ENCODE data around the gene SCN4A. TPM values are rescaled to one million over a fixed set of nuclear protein-coding genes. Genes with fewer than 3 reads are reported as not detected.
"Not testable (repeated sequence)": the region's sequence is repeated elsewhere in the genome, so short reads cannot be mapped to it uniquely, and the experiment has no call there.

Gene SCN4A
- total RNA-seq, 6 donors from 2014 or later, result under 0.01 to 0.44 (median 0.20) TPM; not detected in 3

DNA sequence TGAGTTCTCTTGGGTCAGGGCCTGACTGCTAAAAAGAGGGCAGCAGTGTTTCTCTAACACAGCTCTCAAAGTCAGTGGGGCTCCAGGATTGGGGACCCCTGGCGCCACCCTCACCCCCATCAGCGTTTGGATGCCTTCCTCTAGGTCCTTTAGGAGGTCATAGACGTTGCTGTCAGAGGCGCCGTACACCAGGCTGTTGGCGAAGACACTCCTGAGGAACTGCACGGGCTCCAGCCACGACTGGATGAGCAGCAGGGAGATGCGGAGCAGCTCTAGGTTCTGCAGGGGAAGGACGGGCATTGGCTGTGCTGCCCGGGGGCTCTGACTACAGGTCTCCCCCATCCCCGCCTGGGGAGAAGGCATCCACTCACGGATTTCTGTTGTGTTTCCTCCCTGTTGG, 55.1 kb downstream of the SCN4A start:
- DNase-seq, result no peak
- Histone ChIP-seq H3K4me3 (no peak overlapping the region), H3K9me3 (no peaks in the 10 kb centered on the region), H3K36me3 (no peaks in the 10 kb centered on the region), H3K27ac (no peak overlapping the region), H3K27me3 (no peaks in the 10 kb centered on the region), H3K4me1 (no peaks in the 10 kb centered on the region)
- TF ChIP-seq CTCF (IDR thresholded peaks at IDR 0.05) (no peak), EP300 (IDR thresholded peaks at IDR 0.05) (no peak), POLR2A (IDR thresholded peaks at IDR 0.05) (no peak), POLR2AphosphoS5 (IDR thresholded peaks at IDR 0.05) (no peak)
- no peak for ATAC-seq (ENCODE audit: low FRiP score in 2 of 2)
- 81 to 85% methylated on average over 10 to 13 of the region's 13 CpGs for WGBS, 2 donors

GRCh38 chr17:63917206-63917605, 55.5 kb downstream of the SCN4A start:
- H3K9me3 ChIP-seq; H3K36me3 ChIP-seq; H3K27ac ChIP-seq; DNase-seq; H3K27me3 ChIP-seq; H3K4me3 ChIP-seq; ATAC-seq (ENCODE audit: low FRiP score in 2 of 2); H3K4me1 ChIP-seq: not testable (repeated sequence)
- 84 to 100% methylated on average over 2 to 9 of the region's 11 CpGs for WGBS, 2 donors

GRCh38 chr17:63916566-63917185, 56.0 kb downstream of the SCN4A start:
- H3K36me3 ChIP-seq, result no peaks in the 10 kb centered on the region
- TF ChIP-seq EP300 (IDR thresholded peaks at IDR 0.05) (no peak), CTCF (IDR thresholded peaks at IDR 0.05) (no peak), POLR2AphosphoS5 (IDR thresholded peaks at IDR 0.05) (no peak), POLR2A (IDR thresholded peaks at IDR 0.05) (no peak)
- no peaks in the 10 kb centered on the region for H3K27me3 ChIP-seq
- no peaks in the 10 kb centered on the region for H3K9me3 ChIP-seq
- 82 to 87% methylated on average over 12 of the region's 12 CpGs for WGBS, 2 donors
- H3K27ac ChIP-seq, result no peak overlapping the region
- H3K4me1 ChIP-seq, result no peaks in the 10 kb centered on the region
- ATAC-seq (ENCODE audit: low FRiP score in 2 of 2), result no peak
- no peak for DNase-seq
- H3K4me3 ChIP-seq, result no peak overlapping the region

DNA sequence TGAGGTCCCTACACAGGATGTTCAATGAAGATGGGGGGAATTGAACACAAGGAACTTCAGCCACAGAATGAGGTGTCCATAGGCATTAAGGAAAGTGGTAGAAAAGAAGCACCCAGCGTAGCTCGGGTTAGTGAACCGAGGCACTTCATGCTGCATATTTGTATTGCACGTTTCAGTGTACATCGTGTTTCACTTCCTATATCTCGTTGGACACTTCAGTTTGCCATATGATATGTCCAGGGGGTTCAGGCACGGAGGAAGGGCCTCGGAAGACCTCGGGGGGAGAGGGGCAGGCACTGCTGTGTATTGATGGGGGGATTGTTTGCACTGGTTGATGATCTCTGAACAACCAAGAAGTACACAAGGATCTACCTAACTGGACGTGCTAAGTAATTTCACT, 57.0 kb downstream of the SCN4A start:
- not testable (repeated sequence) for H3K4me1 ChIP-seq; H3K36me3 ChIP-seq; DNase-seq; H3K9me3 ChIP-seq; H3K27ac ChIP-seq; ATAC-seq (ENCODE audit: low FRiP score in 2 of 2); H3K27me3 ChIP-seq; H3K4me3 ChIP-seq
- 62 to 80% methylated on average over 10 of the region's 10 CpGs for WGBS, 2 donors

DNA sequence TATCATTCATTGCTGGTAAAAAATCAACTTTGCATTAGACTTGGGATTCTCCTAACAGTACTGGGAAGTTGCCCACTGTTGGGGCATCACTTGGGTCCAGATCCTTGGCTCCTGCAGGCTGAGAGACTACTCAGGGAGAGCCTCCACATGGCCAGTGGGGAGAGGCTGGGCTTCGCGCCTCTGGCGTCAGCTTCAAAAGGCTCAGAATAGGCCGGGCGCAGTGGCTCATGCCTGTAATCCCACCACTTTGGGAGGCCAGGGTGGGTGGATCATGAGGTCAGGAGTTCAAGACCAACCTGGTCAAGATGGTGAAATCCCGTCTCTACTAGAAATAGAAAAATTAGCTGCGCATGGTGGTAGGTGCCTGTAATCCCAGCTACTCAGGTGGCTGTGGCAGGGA, 58.2 kb downstream of the SCN4A start:
- ATAC-seq (ENCODE audit: low FRiP score in 2 of 2), result no peak

More for the DNA sequence above, 58.2 kb downstream of the SCN4A start:
- no peaks in the 10 kb centered on the region for H3K9me3 ChIP-seq
- no peaks in the 10 kb centered on the region for H3K36me3 ChIP-seq
- no peak overlapping the region for H3K4me3 ChIP-seq
- 95 to 96% methylated on average over 4 to 7 of the region's 7 CpGs for WGBS, 2 donors
- no peak overlapping the region for H3K27ac ChIP-seq
- DNase-seq, result no peak
- no peak for TF ChIP-seq EP300 (IDR thresholded peaks at IDR 0.05)
- TF ChIP-seq POLR2AphosphoS5 (IDR thresholded peaks at IDR 0.05), result no peak
- no peak for TF ChIP-seq CTCF (IDR thresholded peaks at IDR 0.05)
- no peak for TF ChIP-seq POLR2A (IDR thresholded peaks at IDR 0.05)
- H3K27me3 ChIP-seq, result no peaks in the 10 kb centered on the region
- no peaks in the 10 kb centered on the region for H3K4me1 ChIP-seq

All from upper lobe of left lung (tissue), 6 donors.